ENCODE measurements around the gene COPS7B. TPM values are rescaled to one million over a fixed set of nuclear protein-coding genes. Genes with fewer than 3 reads are reported as not detected.
"Not testable (repeated sequence)": the region's sequence is repeated elsewhere in the genome, so short reads cannot be mapped to it uniquely, and the experiment has no call there.

The COPS7B gene
- total RNA-seq = 10 to 100 TPM; 50.2 to 55.2 TPM

DNA sequence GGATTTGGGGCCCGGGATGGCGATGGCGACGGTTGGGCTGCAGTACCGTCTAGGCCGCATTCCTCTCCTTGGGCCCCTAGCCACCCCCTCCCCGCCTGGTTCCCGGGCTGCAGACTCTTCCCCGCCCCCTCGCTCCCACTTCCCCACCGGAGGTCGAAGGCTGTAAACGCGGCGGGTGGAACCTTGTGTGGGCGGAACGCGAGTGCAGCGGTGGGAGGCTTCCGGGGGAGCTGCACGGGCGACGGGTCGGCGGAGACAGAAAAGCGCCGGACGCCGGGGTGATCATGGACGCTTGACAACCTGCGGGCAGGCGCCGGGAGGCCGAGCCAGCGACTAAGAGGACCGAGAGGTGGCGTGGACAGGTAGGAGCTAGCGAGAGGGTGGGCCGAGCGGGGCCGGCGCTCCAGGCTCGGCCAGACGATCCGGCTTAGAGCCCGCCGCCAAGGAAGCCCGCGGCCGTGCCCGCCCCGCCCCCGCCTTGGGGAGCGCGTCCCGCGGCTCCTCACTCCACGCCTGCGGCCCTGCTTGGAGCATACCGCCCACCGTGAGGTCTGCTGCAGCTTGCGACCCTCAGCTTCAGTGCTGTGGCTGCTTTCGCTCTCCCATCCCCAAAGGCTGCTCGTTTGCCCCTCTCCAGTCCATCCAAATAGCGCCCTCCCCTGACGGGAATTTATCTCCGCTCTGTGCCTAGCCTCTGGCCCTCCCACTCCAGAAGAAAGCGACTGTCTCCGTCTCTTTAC lies at the start of gene COPS7B:
TSS of gene COPS7B (plus strand) at position 269 of the 740 bp plus-strand sequence. CDS start 2,126 bp downstream, outside the sequence.
- H3K4me3 Mint-ChIP-seq = peak within 1 kb of the TSS; percentile 95
- peaks cover 7% of the 10 kb centered on the region for H3K36me3 Mint-ChIP-seq
- H3K4me1 Mint-ChIP-seq = peaks cover 52% of the 10 kb centered on the region
- DNase-seq = peak; percentile 88
- no peaks in the 10 kb centered on the region for H3K9me3 Mint-ChIP-seq
- H3K27ac Mint-ChIP-seq = peak within 1 kb of the TSS; percentile 84
- no peaks in the 10 kb centered on the region for H3K27me3 Mint-ChIP-seq

DNA sequence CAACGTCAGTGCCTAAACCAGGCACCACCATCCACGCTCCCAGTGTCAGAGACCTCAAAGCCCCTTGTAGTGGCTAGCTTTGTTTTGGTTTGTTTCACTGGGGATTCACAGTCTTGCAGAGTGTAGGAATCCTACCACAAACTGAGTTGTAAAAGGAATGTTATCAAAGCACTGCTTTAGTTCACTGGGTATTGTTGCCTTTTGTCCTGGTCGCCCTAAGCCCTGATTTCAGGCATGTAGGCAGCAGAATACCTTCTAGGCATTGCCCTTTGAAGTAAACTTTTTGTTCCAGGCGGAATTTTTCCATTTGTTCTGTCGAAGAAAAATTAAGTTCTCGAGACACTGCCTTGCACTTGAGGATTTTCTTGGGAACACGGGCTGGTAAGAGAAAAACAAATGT lies 48.5 kb upstream of the COPS7B start:
- no peak overlapping the region for H3K27ac Mint-ChIP-seq
- DNase-seq = no peak
- H3K4me3 Mint-ChIP-seq = no peak overlapping the region
- peaks cover 10% of the 10 kb centered on the region for H3K36me3 Mint-ChIP-seq
- no peaks in the 10 kb centered on the region for H3K27me3 Mint-ChIP-seq
- H3K4me1 Mint-ChIP-seq = no peaks in the 10 kb centered on the region
- no peaks in the 10 kb centered on the region for H3K9me3 Mint-ChIP-seq

DNA sequence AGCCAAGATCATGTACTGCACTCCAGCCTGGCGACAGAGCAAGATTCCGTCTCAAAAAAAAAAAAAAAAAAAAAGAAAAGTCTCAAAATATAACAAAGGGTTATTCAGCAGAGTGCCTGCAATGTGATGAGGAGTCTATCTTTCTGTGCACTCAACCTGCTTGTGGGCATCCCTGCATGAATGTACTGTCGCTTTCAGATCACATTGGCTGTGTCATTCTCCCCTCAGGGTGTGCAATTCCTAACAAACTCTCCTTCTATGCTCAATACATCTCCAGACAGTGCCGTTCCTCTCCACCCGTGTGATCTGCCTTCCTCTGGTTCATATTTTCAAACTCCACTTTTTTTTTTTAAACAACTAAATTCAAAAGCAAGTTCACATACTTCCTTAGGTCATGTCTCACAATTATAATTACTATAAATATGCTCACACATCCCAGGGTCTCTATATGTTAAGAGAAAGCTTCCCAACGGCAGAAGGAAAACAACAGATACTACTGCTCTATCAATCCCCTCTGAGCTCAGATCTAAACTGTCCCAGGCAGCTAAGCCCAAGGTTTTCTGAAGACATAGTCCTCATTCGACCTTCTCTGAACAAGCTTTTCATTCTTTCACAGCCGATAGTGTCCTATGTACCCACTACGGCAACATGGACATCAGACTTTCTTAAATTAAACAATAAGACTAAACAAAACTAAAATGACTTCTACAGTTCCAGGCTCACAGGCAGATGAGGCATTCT lies 42.7 kb upstream of the COPS7B start:
- Mint-ChIP-seq H3K9me3 (no peaks in the 10 kb centered on the region), H3K4me1 (no peaks in the 10 kb centered on the region), H3K27me3 (no peaks in the 10 kb centered on the region), H3K36me3 (peaks cover 4% of the 10 kb centered on the region), H3K4me3 (no peak overlapping the region), H3K27ac (no peak overlapping the region)
- no peak for DNase-seq

DNA sequence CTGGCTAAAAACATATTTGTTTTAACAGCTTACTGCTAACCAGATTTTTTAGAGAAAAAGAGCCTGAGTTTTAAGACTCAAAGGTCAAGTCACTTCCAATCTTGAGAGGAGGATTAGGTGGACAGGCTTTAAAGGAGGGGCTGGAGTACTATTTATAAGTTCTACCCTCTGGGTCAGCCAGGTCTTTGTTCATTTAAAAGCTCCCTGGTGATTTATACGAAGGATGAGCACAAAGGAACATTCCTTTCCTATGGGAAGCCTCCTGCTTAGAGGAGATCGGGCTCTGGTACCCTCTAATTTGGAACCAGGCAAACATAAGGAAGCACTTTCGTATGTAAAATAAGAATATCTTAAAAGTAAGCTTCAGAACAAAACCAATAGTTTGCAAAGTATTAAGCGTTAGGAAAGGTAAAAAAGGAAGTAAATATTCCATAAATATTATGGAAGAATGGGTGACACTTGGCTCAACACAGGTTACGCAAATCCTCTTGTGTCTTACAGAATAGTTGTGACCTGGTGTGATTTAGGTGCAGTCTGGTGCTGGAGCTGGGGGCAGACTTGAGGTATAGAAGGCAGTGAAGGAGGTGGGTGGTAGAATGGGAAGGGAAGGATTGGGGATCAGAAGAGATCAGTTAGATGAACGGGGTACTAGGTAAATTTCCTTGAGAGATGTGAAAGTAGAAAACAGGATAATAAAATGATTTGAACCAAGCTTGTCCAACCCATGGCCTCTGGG lies 40.8 kb upstream of the COPS7B start:
- Mint-ChIP-seq H3K4me3 (no peak overlapping the region), H3K4me1 (no peaks in the 10 kb centered on the region), H3K36me3 (no peaks in the 10 kb centered on the region), H3K27me3 (no peaks in the 10 kb centered on the region), H3K27ac (no peak overlapping the region), H3K9me3 (no peaks in the 10 kb centered on the region)
- no peak for DNase-seq

DNA sequence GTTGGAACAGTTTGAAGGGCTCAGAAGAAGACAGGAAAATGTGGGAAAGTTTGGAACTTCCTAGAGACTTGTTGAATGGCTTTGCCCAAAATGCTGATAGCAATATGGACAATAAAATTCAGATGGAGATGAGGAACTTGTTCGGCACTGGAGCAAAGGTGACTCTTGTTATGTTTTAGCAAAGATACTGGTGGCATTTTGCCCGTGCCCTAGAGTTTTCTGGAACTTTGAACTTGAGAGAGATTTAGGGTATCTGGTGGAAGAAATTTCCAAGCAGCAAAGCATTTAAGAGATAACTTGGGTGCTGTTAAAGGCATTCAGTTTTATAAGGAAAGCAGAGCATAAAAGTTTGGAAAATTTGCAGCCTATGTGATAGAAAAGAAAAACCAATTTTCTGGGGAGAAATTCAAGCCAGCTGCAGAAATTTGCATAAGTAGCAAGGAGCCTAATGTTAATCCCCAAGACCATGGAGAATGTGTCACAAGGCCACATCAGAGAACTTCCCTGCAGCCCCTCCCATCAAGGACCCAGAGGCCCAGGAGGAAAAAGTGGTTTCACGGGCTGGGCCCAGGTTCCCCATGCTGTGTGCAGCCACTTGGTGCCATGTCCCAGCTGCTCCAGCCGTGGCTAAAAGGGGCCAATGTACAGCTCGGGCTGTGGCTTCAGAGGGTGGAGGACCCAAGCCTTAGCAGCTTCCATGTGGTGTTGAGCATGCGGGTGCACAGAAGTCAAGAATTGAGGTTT lies 37.9 kb upstream of the COPS7B start:
- H3K27ac Mint-ChIP-seq, H3K4me1 Mint-ChIP-seq, H3K36me3 Mint-ChIP-seq, H3K9me3 Mint-ChIP-seq, DNase-seq, H3K4me3 Mint-ChIP-seq, H3K27me3 Mint-ChIP-seq: not testable (repeated sequence)

DNA sequence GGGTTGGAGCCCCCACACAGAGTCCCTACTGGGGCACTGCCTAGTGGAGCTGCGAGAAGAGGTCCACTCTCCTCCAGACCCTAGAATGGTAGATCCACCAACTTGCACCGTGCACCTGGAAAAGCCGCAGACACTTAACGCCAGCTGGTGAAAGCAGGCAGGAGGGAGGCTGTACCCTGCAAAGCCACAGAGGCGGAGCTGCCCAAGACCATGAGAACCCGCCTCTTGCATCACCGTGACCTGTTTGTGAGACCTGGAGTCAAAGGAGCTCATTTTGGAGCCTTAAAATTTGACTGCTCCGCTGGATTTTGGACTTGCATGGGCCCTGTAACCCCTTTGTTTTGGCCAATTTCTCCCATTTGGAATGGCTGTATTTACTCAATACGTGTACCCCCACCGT lies 37.2 kb upstream of the COPS7B start:
- DNase-seq = peak; percentile 3
- H3K27me3 Mint-ChIP-seq, H3K4me1 Mint-ChIP-seq, H3K27ac Mint-ChIP-seq, H3K36me3 Mint-ChIP-seq, H3K9me3 Mint-ChIP-seq, H3K4me3 Mint-ChIP-seq: not testable (repeated sequence)

DNA sequence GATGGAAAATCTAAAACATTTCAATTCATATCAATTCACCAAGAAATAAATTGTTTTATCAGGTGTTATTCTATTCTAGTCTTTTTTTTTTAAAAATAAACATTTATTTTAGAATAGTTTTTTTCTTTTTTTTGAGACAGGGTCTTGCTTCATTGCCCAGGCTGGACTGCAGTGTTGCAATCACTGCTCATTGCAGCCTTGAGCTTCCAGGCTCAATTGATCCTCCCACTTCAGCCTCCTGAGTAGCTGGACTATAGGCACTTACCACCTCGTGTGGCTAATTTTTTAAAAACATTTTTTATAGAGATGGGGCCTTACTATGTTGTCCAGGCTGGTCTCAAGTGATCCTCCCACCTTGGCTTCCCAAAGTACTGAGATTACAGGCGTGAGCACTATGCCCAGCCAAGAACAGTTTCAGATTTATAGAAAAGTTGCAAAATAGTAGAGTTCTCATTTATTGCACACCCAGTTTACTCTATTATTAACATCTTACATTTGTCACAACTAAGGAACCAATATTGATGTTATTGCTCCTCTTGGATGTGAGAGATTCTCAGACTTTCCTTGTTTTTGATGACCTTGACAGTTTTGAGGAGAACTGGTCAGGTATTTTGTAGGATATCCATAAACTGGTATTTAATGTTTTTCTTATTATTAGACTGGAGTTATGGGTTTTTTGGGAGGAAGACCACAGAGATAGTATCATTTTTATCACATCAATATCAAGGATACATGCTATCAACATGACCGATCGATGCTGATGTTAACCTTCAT lies 35.0 kb upstream of the COPS7B start:
- Mint-ChIP-seq H3K36me3 (no peaks in the 10 kb centered on the region), H3K9me3 (no peaks in the 10 kb centered on the region), H3K4me3 (no peak overlapping the region), H3K4me1 (no peaks in the 10 kb centered on the region), H3K27me3 (no peaks in the 10 kb centered on the region), H3K27ac (no peak overlapping the region)
- DNase-seq = no peak

DNA sequence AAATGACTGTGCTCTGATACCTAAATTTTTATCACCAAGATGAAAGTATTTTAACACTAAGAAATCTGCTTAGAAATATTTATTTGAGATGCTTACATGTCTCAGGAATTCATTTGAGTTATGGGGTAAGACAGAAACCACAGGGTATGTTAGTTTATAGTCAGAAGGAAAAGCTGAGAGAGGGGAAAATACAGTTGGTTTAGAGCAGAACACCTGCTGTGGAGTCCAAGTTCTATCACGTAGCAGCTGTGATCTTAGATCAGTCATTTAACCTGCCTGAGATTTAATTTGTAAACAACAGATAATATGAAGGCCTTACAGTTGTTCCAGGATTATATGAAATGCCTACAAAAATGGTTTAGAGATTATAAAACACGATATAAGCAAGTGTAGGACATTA lies 34.2 kb upstream of the COPS7B start:
- Mint-ChIP-seq H3K36me3 (no peaks in the 10 kb centered on the region), H3K9me3 (no peaks in the 10 kb centered on the region), H3K27me3 (no peaks in the 10 kb centered on the region), H3K27ac (no peak overlapping the region), H3K4me1 (no peaks in the 10 kb centered on the region), H3K4me3 (no peak overlapping the region)
- no peak for DNase-seq

DNA sequence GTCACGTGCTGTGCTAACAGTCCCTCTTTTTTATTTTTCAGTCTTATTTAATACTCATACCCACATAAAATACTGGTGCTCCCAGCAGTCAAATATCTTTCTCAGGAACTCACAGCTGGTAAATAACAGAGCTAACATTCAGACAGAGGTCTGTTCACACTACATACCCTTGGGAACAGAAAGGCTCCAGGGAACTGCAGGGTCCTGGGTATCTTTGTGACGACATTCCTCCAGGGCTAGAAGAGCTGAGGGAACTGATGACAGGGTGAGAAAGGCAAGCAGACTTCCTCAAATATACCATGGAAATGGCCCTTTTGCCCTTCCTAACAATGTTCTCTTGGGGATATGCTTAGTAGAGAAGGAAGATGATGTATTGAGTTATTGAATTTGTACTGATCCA lies 24.5 kb upstream of the COPS7B start:
- H3K4me3 Mint-ChIP-seq = no peak overlapping the region
- DNase-seq = no peak
- H3K27ac Mint-ChIP-seq = no peak overlapping the region
- H3K36me3 Mint-ChIP-seq = no peaks in the 10 kb centered on the region
- H3K27me3 Mint-ChIP-seq = no peaks in the 10 kb centered on the region
- H3K9me3 Mint-ChIP-seq = no peaks in the 10 kb centered on the region
- peaks cover 18% of the 10 kb centered on the region for H3K4me1 Mint-ChIP-seq

DNA sequence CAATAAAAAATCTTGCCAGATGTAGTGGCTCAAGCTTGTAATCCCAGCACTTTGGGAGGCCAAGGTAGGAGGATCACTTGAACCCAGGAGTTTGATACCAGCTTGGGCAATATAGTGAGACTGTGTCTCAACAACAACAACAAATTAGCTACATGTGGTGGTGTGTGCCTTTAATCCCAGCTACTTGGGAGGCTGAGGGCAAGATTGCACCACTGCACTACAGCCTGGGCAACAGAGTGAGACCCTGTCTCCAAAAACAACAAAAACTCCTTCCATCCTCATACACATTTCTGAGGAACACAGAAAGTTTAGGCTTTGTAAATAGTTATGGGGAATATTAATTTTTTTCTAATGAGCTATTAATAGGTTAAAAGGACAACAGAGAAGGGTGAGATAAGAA lies 22.1 kb upstream of the COPS7B start:
- no peak overlapping the region for H3K4me3 Mint-ChIP-seq
- H3K27me3 Mint-ChIP-seq = no peaks in the 10 kb centered on the region
- H3K4me1 Mint-ChIP-seq = peaks cover 18% of the 10 kb centered on the region
- H3K9me3 Mint-ChIP-seq = no peaks in the 10 kb centered on the region
- no peaks in the 10 kb centered on the region for H3K36me3 Mint-ChIP-seq
- H3K27ac Mint-ChIP-seq = no peak overlapping the region
- DNase-seq = no peak

DNA sequence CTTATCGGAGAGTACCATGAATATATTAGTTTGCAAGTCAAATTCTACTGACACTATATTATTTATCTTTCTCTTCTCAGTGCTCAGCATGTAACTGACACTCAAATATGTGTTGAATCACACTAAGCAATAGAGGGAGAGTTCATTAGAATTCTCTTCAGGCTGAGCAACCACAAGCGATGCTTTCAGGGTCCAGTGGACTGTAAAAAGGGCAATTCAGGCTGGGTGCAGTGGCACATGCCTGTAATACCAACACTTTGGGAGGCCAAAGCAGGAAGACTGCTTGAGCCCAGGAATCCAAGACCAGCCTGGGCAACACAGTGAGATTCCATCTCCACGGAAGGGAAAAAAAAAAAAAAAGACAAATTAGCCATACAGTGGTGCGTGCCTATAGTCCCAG lies 21.5 kb upstream of the COPS7B start:
- Mint-ChIP-seq H3K9me3 (no peaks in the 10 kb centered on the region), H3K4me3 (no peak overlapping the region), H3K27me3 (no peaks in the 10 kb centered on the region), H3K27ac (no peak overlapping the region), H3K36me3 (no peaks in the 10 kb centered on the region), H3K4me1 (peaks cover 24% of the 10 kb centered on the region)
- DNase-seq = no peak

DNA sequence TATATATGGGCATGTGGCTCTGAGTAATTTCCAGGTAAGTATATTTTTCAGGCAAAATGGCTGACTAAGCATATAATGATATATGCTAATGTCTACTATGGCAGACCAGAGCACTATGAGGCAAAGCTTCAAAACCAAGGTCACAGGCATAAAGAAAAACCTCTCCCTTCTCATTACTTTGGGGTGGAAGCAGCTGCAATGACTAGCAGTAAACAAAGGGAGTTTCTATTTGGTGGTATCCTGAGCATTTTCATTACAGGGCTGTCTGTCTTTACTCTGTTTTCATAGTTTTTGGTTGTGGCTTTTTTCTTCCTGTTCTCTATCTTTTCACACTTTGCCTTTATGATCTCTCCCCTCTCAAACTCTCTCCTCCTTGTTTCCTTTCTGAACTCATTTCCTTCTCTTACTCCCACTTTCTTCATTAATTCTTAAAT lies 20.7 kb upstream of the COPS7B start:
- Mint-ChIP-seq H3K36me3 (no peaks in the 10 kb centered on the region), H3K27me3 (no peaks in the 10 kb centered on the region), H3K4me1 (peaks cover 27% of the 10 kb centered on the region), H3K4me3 (no peak overlapping the region), H3K27ac (peak overlapping the region; percentile 7), H3K9me3 (no peaks in the 10 kb centered on the region)
- DNase-seq = no peak

DNA sequence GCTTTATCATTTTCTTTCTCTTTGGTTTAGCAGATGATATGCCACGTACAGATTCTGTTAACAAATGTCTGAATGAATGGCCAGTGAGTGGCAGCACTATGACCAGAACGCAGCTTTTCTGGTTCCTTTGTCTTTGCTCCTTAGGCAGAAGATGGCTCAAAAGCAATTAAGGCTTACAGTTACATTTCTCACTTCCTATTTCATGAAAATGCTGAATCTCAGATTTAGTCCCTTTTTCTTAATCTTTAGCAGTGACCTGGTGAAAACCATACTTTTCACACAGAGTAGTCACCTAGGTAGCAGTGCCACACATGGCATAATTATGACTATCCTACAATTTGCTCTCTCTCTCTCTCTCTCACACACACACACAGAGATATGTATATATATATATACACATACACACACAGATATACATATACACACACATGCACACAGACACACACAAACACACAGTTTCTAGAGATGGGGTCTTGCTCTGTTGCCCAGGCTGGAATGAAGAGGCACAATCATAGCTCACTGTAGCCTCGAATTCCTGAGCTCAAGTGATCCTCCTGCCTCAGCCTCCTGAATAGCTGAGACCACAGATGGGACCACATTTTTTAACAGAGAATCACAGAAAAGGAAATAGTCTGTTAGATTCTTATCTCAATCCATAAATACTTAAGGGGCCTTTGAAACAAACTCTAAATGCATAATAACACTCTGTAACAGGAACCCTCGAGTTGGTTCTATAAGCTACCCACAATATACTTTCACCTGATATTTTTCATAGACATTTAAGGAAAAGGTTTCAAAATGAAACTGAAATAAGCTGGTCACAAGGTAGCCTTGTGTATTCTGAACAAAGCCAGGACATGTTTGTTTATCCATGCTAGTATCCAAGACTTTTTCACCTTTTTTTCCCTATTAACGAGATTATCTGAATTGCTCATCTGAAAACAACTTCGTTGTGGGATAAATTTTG lies 16.8 kb upstream of the COPS7B start:
- Mint-ChIP-seq H3K4me3 (no peak overlapping the region), H3K27ac (no peak overlapping the region), H3K9me3 (no peaks in the 10 kb centered on the region)

More for the DNA sequence above, 16.8 kb upstream of the COPS7B start:
- DNase-seq = no peak
- H3K27me3 Mint-ChIP-seq = no peaks in the 10 kb centered on the region
- no peaks in the 10 kb centered on the region for H3K36me3 Mint-ChIP-seq
- H3K4me1 Mint-ChIP-seq = peaks cover 28% of the 10 kb centered on the region

Data from activated naive CD8-positive, alpha-beta T cell treated with anti-CD3 and anti-CD28 coated beads for 36 hours (primary cell).